ENCODE measurements around the gene KIF18A.

The KIF18A gene

GRCh38 chr11:28017816-28018215 lies 90.1 kb downstream of the KIF18A start:
- ChIA-PET POLR2A (no interaction called here), CTCF (interaction anchor here (1.0 kb wide), 1 partner anchor 27 kb away, joined by 3 read pairs; no protein-coding TSS in a partner anchor)
- H3K27ac ChIP-seq (ENCODE audit: insufficient read depth in 1 of 2, low read depth in 1 of 2, low read length in 2 of 2, poor library complexity in 1 of 2, severe bottlenecking in 2 of 2), result no peak overlapping the region
- DNase-seq, result no peak
- no peaks in the 10 kb centered on the region for H3K4me1 ChIP-seq (ENCODE audit: control extremely low read depth in 1 of 4, control insufficient read depth in 4 of 4, insufficient read depth in 4 of 4, low read length in 3 of 4)
- no peaks in the 10 kb centered on the region for H3K9me3 ChIP-seq (ENCODE audit: control extremely low read depth in 1 of 5, control insufficient read depth in 4 of 5, insufficient read depth in 2 of 5, low read depth in 1 of 5, low read length in 4 of 5)
- no peaks in the 10 kb centered on the region for H3K27me3 ChIP-seq (replicated peaks in 2 of 5; ENCODE audit: control insufficient read depth in 4 of 5, insufficient read depth in 5 of 5, low read length in 4 of 5)
- H3K4me3 ChIP-seq (ENCODE audit: control insufficient read depth in 1 of 7, extremely low read depth in 1 of 7, insufficient read depth in 4 of 7, low read depth in 2 of 7, low read length in 6 of 7), result no peak overlapping the region
- WGBS (ENCODE audit: insufficient coverage), result no CpG with 5 or more reads among the region's 2 CpGs
- H3K36me3 ChIP-seq (ENCODE audit: control insufficient read depth in 4 of 4, insufficient read depth in 4 of 4, low read length in 3 of 4), result peaks cover 0 to 6% (median 4%) of the 10 kb centered on the region in 4 experiments

- Histone ChIP-seq H3K9me3 (ENCODE audit: control extremely low read depth in 1 of 5, control insufficient read depth in 4 of 5, insufficient read depth in 2 of 5, low read depth in 1 of 5, low read length in 4 of 5) (peaks cover 0 to 1% (median 0%) of the 10 kb centered on the region in 5 experiments), H3K4me1 (ENCODE audit: control extremely low read depth in 1 of 4, control insufficient read depth in 4 of 4, insufficient read depth in 4 of 4, low read length in 3 of 4) (no peaks in the 10 kb centered on the region), H3K36me3 (ENCODE audit: control insufficient read depth in 4 of 4, insufficient read depth in 4 of 4, low read length in 3 of 4) (peaks cover 0 to 3% (median 0%) of the 10 kb centered on the region in 4 experiments), H3K27me3 (replicated peaks in 2 of 5; ENCODE audit: control insufficient read depth in 4 of 5, insufficient read depth in 5 of 5, low read length in 4 of 5) (no peaks in the 10 kb centered on the region), H3K4me3 (ENCODE audit: control insufficient read depth in 1 of 7, extremely low read depth in 1 of 7, insufficient read depth in 4 of 7, low read depth in 2 of 7, low read length in 6 of 7) (no peak overlapping the region), H3K27ac (ENCODE audit: insufficient read depth in 1 of 2, low read depth in 1 of 2, low read length in 2 of 2, poor library complexity in 1 of 2, severe bottlenecking in 2 of 2) (no peak overlapping the region)
- DNase-seq, result peak in 1 of 3 donors; percentile 18
- WGBS (ENCODE audit: insufficient coverage), result no CpG with 5 or more reads among the region's 4 CpGs
- CTCF ChIA-PET, result no interaction called here
- POLR2A ChIA-PET, result no interaction called here
Observed at GRCh38 chr11:28011813-28012212, 96.1 kb downstream of the KIF18A start.

- Histone ChIP-seq H3K9me3 (ENCODE audit: control extremely low read depth in 1 of 5, control insufficient read depth in 4 of 5, insufficient read depth in 2 of 5, low read depth in 1 of 5, low read length in 4 of 5) (peaks cover 0 to 2% (median 0%) of the 10 kb centered on the region in 5 experiments), H3K27ac (ENCODE audit: insufficient read depth in 1 of 2, low read depth in 1 of 2, low read length in 2 of 2, poor library complexity in 1 of 2, severe bottlenecking in 2 of 2) (no peak overlapping the region), H3K27me3 (replicated peaks in 2 of 5; ENCODE audit: control insufficient read depth in 4 of 5, insufficient read depth in 5 of 5, low read length in 4 of 5) (no peaks in the 10 kb centered on the region), H3K4me1 (ENCODE audit: control extremely low read depth in 1 of 4, control insufficient read depth in 4 of 4, insufficient read depth in 4 of 4, low read length in 3 of 4) (no peaks in the 10 kb centered on the region), H3K36me3 (ENCODE audit: control insufficient read depth in 4 of 4, insufficient read depth in 4 of 4, low read length in 3 of 4) (no peaks in the 10 kb centered on the region), H3K4me3 (ENCODE audit: control insufficient read depth in 1 of 7, extremely low read depth in 1 of 7, insufficient read depth in 4 of 7, low read depth in 2 of 7, low read length in 6 of 7) (no peak overlapping the region)
- WGBS (ENCODE audit: insufficient coverage), result no CpG with 5 or more reads among the region's 1 CpG
- ChIA-PET POLR2A (no interaction called here), CTCF (no interaction called here)
- DNase-seq, result no peak
Observed at GRCh38 chr11:28009996-28010395, 98.0 kb downstream of the KIF18A start.

DNA sequence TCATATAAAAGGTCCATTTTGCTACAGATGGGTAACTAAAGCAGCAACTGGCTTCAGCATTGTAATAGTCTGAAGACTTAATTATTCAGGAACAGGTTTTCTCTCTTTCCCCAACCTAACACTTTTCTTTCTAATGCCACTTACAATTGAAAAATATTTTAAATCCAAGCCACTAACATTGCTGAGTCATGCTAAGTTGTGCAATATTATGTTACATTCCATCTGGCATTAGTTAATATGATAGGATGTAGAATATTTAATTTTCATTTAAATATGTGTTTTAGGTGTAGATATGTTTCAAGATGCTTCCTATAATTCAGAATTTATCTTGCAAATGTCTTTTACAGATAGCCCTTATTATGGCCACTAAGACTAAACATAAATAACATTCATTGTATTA lies 98.6 kb downstream of the KIF18A start:
- H3K9me3 ChIP-seq (ENCODE audit: control extremely low read depth in 1 of 5, control insufficient read depth in 4 of 5, insufficient read depth in 2 of 5, low read depth in 1 of 5, low read length in 4 of 5), result peaks cover 0 to 2% (median 0%) of the 10 kb centered on the region in 5 experiments
- no peak overlapping the region for H3K4me3 ChIP-seq (ENCODE audit: control insufficient read depth in 1 of 7, extremely low read depth in 1 of 7, insufficient read depth in 4 of 7, low read depth in 2 of 7, low read length in 6 of 7)
- no peaks in the 10 kb centered on the region for H3K4me1 ChIP-seq (ENCODE audit: control extremely low read depth in 1 of 4, control insufficient read depth in 4 of 4, insufficient read depth in 4 of 4, low read length in 3 of 4)
- no peak overlapping the region for H3K27ac ChIP-seq (ENCODE audit: insufficient read depth in 1 of 2, low read depth in 1 of 2, low read length in 2 of 2, poor library complexity in 1 of 2, severe bottlenecking in 2 of 2)
- ChIA-PET POLR2A (no interaction called here), CTCF (no interaction called here)
- DNase-seq, result peak in 2 of 3 donors; percentile 5 to 18
- no peaks in the 10 kb centered on the region for H3K27me3 ChIP-seq (replicated peaks in 2 of 5; ENCODE audit: control insufficient read depth in 4 of 5, insufficient read depth in 5 of 5, low read length in 4 of 5)
- H3K36me3 ChIP-seq (ENCODE audit: control insufficient read depth in 4 of 4, insufficient read depth in 4 of 4, low read length in 3 of 4), result no peaks in the 10 kb centered on the region

DNA sequence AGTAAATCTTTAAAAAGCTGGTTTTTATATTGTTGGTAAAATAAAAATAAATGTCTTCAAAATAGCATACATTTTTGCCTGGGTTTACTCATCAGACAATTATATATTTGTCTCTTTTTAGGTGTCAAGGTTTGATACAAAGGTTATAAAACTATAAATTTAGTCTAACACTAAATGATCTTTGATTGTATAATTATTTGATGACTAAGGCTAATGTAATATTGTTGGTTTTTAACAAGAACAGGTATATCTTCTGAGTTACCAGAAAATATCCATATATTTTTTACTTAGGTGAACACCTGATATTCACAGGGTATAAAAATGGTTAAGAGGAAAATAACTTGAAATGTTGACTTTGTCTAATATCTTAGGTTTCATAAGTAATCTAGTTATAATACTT lies 104.3 kb downstream of the KIF18A start:
- no peaks in the 10 kb centered on the region for H3K27me3 ChIP-seq (replicated peaks in 2 of 5; ENCODE audit: control insufficient read depth in 4 of 5, insufficient read depth in 5 of 5, low read length in 4 of 5)
- POLR2A ChIA-PET, result no interaction called here
- DNase-seq, result no peak
- H3K36me3 ChIP-seq (ENCODE audit: control insufficient read depth in 4 of 4, insufficient read depth in 4 of 4, low read length in 3 of 4), result no peaks in the 10 kb centered on the region
- H3K9me3 ChIP-seq (ENCODE audit: control extremely low read depth in 1 of 5, control insufficient read depth in 4 of 5, insufficient read depth in 2 of 5, low read depth in 1 of 5, low read length in 4 of 5), result peaks cover 3 to 24% (median 9%) of the 10 kb centered on the region in 5 experiments
- no peaks in the 10 kb centered on the region for H3K4me1 ChIP-seq (ENCODE audit: control extremely low read depth in 1 of 4, control insufficient read depth in 4 of 4, insufficient read depth in 4 of 4, low read length in 3 of 4)
- CTCF ChIA-PET, result no interaction called here
- H3K4me3 ChIP-seq (ENCODE audit: control insufficient read depth in 1 of 7, extremely low read depth in 1 of 7, insufficient read depth in 4 of 7, low read depth in 2 of 7, low read length in 6 of 7), result no peak overlapping the region
- H3K27ac ChIP-seq (ENCODE audit: insufficient read depth in 1 of 2, low read depth in 1 of 2, low read length in 2 of 2, poor library complexity in 1 of 2, severe bottlenecking in 2 of 2), result no peak overlapping the region

DNA sequence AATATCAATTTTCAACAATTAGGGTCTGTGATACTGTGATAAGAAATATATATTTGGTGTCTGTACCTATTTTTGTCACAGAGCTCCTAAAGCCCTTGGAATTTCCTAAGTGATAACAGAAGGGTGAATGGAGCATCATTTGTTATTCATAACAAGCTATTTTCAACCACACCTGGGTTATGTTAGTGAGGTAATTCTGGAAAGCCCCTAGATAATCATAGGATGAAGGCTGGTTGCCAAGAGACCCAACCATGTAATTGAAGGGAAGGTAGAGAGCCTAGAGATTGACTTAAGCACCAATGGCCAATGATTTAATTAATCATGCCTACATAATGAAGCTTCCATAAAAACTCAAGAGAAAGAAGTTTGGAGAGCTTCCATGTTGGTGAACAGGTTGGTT lies 109.4 kb downstream of the KIF18A start:
- DNase-seq, result no peak
- ChIA-PET CTCF (no interaction called here), POLR2A (no interaction called here)
- H3K9me3 ChIP-seq (ENCODE audit: control extremely low read depth in 1 of 5, control insufficient read depth in 4 of 5, insufficient read depth in 2 of 5, low read depth in 1 of 5, low read length in 4 of 5), result peaks cover 2 to 25% (median 9%) of the 10 kb centered on the region in 5 experiments
- H3K27ac ChIP-seq (ENCODE audit: insufficient read depth in 1 of 2, low read depth in 1 of 2, low read length in 2 of 2, poor library complexity in 1 of 2, severe bottlenecking in 2 of 2), result no peak overlapping the region
- H3K27me3 ChIP-seq (replicated peaks in 2 of 5; ENCODE audit: control insufficient read depth in 4 of 5, insufficient read depth in 5 of 5, low read length in 4 of 5), result no peaks in the 10 kb centered on the region
- H3K36me3 ChIP-seq (ENCODE audit: control insufficient read depth in 4 of 4, insufficient read depth in 4 of 4, low read length in 3 of 4), result no peaks in the 10 kb centered on the region
- no peak overlapping the region for H3K4me3 ChIP-seq (ENCODE audit: control insufficient read depth in 1 of 7, extremely low read depth in 1 of 7, insufficient read depth in 4 of 7, low read depth in 2 of 7, low read length in 6 of 7)
- H3K4me1 ChIP-seq (ENCODE audit: control extremely low read depth in 1 of 4, control insufficient read depth in 4 of 4, insufficient read depth in 4 of 4, low read length in 3 of 4), result no peaks in the 10 kb centered on the region

- POLR2A ChIA-PET, result no interaction called here
- H3K4me3 ChIP-seq (ENCODE audit: control insufficient read depth in 1 of 7, extremely low read depth in 1 of 7, insufficient read depth in 4 of 7, low read depth in 2 of 7, low read length in 6 of 7), result no peak overlapping the region
- no peaks in the 10 kb centered on the region for H3K27me3 ChIP-seq (replicated peaks in 2 of 5; ENCODE audit: control insufficient read depth in 4 of 5, insufficient read depth in 5 of 5, low read length in 4 of 5)
- no peaks in the 10 kb centered on the region for H3K4me1 ChIP-seq (ENCODE audit: control extremely low read depth in 1 of 4, control insufficient read depth in 4 of 4, insufficient read depth in 4 of 4, low read length in 3 of 4)
- no peak for DNase-seq
- CTCF ChIA-PET, result no interaction called here
- 94% methylated on average over 2 of the region's 2 CpGs for WGBS (ENCODE audit: insufficient coverage)
- peaks cover 0 to 22% (median 7%) of the 10 kb centered on the region in 5 experiments for H3K9me3 ChIP-seq (ENCODE audit: control extremely low read depth in 1 of 5, control insufficient read depth in 4 of 5, insufficient read depth in 2 of 5, low read depth in 1 of 5, low read length in 4 of 5)
- H3K27ac ChIP-seq (ENCODE audit: insufficient read depth in 1 of 2, low read depth in 1 of 2, low read length in 2 of 2, poor library complexity in 1 of 2, severe bottlenecking in 2 of 2), result no peak overlapping the region
- H3K36me3 ChIP-seq (ENCODE audit: control insufficient read depth in 4 of 4, insufficient read depth in 4 of 4, low read length in 3 of 4), result no peaks in the 10 kb centered on the region
Observed at GRCh38 chr11:27997344-27997743, 110.6 kb downstream of the KIF18A start.
